Posterior cingulate gyrus (tissue), 11 donors: ENCODE measurements around the gene NUDT13.

ENCODE experiments used
- DNase-seq, 10 donors: peaks; one replicate each; pipeline versions ENCODE4 v3.0.0 to v3.0.0-alpha.2; 2020 to 2021; ENCODE audit warnings: mixed read lengths in 3 of 10
- intact Hi-C: fragments of 100-400 bp; cut with DNase I; formaldehyde crosslinking; loops from one replicate; pipeline ENCODE4 v1.15.1; 2023

NUDT13 gene

DNA sequence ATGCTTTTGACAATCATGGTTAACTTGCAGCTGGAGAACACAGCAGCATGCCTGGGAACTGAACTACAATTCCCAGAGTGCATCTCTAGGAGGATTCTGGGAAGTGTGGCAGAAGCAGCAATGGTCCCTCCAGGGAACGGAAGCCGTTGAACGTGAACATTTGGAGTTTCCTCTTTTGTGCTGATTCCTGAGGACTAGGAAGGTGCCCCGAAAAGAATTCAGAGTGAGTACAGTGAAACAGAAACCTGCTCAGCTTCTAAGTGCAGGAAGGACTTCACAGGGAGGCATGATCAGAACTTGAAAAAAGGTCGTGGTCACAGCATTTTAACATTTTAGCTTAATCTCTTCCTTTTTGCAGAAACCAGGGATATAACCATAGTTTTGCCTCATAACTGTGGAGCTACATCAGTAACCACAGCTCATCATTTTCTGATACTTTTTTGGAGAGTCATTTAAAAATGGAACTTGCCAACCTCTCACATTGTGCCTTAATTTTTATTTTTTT is at the start of gene NUDT13:
NUDT13 (plus strand) TSS at position 111 of the 505 bp plus-strand sequence. CDS start 3,911 bp downstream, outside the sequence.
- intact Hi-C loops: no loop called here
- DNase-seq: peak in 9 of 10 donors; percentile 34 to 95 (median 70)

DNA sequence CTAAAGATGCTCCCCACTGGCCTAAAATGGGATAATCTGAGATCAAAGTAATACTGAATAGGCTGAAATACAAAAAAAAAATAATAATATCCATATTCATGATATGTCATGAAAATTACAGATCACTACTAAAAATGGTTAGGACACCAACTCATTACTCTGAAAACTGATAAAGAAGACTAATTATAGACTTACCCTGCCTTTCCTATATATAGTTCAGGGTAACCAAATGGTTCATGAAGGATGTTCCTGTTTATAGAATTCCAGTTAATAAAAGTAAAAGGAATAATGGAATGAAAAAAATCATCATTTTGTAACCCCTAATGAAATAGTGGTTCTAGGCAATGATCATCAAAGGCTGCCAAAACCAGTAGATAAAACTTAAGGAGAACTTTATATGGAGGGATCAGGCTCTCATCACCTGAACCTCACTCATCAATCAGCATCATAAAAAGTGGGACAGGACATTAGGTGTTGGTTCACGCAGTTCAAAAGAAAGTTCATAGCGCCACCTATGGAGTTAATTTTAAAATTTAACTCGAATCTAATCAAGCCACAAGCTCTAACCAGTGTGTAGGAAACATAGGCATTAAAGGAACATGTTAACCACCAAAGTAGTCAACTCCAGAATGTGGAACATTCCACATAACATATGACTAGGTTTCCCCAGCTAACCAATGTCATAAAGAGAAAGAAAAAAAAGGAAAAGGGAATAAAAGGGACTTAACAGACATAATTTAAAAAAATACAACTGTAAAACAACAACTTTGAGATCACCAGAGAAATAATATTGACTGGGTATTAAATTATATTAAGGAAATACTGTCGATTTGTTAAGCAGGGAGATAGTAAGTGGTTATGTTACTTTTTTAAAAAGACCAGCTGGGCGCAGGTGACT is 49.3 kb upstream of the NUDT13 start:
- DNase-seq: no peak
- intact Hi-C loops: no loop called here

DNA sequence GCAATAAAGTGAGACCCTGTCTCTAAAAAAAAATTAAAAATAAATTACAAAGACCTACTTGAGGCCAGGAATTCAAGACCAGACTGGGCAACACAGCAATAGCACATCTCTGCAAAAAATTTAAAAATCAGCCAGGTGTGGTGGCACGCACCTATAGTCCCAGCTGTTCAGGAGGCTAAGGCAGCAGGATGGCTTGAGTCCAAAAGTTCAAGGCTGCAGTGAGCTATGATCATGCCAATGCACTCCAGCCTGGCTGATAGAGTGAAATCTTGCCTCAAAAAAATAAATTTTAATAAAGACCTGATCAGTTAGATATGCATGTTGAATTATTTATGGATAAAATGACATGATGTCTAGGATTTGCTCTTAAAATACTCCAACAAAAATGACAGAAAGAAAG is 48.5 kb upstream of the NUDT13 start:
- DNase-seq: no peak
- intact Hi-C loops: no loop called here

DNA sequence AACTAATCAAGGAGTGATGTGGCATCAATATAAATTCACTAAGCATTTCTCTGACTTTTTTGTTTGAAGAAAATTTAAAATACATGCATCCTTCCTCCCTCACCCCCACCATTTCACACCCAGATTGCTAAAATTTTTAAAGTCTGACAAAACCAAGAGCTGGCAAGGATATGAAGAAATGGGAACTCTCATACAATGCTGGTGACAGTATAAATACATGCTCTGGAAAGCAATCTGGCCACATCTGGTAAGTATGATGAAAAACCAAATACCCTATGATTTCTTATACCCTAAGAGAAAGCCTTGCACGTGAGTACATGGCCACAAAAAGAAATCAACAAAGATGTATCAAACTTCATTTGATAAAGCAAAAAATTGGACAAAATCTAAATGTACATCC is 44.8 kb upstream of the NUDT13 start:
- intact Hi-C loops: no loop called here
- no peak for DNase-seq

DNA sequence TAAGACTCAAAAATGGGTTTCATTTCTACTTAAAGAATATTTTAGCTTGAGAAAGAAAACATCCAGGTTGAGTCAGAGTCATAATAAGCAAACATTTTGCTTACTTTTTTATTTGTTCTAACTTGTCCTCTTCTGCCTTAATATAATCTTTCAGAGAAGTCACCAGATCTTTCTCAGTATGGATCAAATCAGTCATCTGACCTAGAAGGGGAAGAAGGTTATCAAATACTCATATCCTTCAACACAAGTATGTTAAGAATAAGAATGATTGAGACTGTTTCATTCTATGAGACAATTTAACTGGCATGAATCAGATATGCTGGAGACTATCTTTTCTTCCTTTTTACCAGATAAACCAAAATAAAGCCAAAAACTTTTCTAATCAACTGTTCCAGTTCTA is 36.6 kb upstream of the NUDT13 start:
- intact Hi-C loops: no loop called here
- no peak for DNase-seq

DNA sequence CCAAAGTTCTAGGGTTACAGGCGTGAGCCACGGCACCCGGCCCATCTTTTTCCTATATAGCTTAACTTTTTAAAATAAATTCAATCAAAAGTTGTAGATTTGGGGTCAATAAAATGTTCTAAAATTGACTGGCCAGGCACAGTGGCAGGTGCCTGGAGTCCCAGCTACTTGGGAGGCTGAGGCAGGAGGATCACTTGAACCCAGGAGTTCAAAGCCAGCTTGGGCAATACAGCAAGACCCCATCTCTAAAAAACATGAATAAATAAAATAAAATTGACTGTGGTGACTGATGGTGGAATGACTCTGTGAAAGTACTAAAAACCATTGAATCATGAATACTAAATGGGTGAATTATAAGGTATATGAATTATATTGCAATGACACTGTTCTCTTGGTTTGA is 34.4 kb upstream of the NUDT13 start:
- no peak for DNase-seq
- intact Hi-C loops: no loop called here

DNA sequence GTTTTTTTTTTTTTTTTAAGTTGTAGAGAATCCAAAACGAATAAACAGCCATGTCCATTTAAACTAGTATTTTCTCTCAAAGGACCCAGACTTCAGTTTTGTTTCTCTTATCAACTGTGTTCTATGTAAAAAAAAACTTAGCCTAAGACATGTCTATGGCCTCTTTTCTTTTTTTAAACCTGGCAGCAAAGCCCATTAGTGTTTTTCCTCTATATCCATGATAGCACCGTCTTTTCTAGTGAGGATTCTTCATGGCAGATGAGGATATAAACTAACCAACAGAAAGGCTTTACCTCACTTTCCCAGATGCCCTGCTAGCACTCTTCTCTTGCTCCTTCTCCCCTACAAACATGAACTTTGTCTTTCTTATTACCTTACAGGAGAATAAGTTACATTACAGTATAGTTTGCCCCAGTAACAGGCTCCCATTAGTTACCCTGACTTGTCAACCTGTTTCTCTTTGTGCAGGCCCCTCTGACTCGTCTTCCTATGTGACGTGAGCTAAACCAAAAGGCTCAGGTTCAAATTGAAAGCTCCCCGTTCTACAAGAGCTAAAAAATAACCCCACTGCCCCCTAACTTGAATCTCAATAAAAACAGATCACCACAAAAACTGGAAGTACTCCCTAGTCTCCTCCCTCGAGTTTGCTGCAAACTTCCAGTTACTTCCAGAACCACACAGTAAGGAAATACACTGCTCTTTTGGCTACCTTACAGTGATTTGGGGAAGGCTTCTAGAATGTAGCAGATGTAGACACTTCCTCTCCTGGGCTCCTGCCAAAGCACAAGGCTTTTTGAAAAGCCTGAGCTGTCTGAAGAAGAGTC is 33.7 kb upstream of the NUDT13 start:
- DNase-seq: peak in 5 of 10 donors; percentile 24 to 34 (median 27)
- intact Hi-C loops: no loop called here

DNA sequence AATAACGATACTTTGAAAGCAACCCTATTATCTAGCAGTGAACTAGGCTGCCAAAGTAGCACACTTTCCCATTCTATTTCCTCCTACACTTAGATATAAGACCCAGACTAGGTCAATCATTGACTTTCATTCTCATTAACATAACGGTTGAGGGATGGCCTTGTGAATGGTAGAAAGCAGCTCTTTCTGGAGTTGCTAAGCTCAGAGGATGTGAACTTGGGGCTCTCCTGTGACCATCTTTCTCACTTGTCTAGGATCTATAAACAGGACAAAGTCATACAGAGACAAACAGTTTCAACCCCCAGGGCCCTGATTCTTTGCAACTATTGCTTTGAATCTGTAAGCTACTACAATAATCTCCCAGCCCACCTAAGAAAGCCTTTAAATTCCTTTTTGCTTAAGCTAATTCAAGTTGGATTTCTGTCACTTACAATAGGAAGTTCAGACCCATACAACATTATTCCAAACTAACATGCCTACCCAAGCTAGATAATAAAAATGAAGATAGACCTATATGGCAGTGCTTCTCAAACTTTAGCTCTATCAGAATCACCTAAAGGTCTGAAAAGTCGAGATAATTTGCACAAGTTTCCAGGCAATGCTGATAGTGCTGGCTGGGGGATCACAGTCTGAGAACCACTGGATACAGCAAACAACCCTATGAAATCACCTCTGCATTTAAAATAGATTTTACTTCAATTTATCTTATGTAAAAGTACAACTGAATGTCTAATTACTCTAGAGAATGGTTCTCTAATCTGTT is 30.3 kb upstream of the NUDT13 start:
- no peak for DNase-seq
- intact Hi-C loops: no loop called here

DNA sequence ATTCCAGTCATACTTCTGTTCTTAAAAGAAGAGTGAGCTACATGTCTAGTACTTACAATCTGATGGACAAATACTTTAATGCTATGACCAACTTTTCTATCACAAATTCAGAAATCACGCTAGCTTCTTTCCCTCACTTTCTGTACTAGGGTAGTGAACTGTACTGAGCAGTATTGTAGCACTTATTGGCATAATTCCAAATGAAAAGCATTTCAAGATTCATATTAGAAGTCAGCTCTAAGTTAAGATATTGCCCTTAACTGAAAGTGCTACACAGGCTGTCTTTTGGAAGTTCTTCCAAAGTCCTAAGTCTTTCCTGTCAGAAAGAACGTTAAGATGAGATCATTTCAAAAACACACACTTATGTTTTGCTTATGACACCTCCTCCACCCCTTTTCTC is 27.0 kb upstream of the NUDT13 start:
- DNase-seq: no peak
- intact Hi-C loops: no loop called here

DNA sequence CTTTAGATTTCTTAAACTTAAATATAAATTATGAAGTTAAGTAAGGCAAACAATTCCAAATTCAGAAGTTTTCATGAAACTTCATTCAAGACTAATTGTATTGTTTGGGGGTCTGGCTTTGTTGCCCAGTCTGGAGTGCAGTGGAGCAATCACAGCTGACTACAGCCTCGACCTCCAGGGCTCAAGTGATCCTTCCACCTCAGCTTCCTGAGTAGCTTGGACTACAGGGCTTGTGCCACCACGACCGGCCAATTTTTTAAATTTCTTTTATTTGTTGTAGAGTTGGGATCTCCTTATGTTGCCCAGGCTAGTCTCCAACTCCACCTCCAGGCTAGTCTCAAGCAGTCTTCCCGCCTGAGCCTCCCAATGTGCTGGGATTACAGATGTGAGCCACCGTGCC is 26.0 kb upstream of the NUDT13 start:
- intact Hi-C loops: no loop called here
- DNase-seq: no peak

DNA sequence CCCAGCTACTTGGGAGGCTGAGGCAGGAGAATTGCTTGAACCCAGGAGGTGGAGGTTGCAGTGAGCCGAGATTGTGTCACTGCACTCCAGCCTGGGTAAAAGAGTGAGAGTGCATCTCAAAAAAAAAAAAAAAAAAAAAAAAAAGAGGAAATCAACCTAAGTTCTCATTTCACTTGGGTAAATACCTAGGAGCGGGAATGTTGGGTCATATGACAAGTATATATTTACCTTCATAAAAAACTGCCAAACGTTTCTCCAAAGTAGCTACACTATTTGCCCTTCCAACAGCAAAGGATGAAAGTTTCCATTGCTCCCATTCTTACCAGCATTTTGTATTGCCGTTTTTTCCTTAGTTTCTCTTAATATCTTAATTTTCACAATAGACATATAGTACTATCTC is 23.4 kb upstream of the NUDT13 start:
- intact Hi-C loops: no loop called here
- no peak for DNase-seq

DNA sequence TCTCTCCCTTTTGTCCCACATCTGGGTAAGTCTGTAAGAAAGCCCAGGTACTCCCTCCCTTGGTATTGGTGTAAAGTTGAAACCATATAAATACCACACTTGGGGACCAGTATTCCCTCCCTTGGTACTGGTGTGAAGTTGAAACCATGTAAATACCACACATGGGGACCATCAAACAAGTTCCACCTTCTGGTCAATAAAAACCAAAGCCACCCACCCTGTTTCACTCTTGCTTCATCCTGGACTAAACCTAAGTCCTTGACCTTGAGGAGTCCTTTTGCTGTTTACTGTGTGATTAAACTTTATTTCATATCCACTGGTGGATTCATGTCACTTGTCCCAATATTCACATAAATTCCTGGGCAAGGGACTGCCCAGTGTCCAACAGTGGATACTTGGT is 22.0 kb upstream of the NUDT13 start:
- intact Hi-C loops: no loop called here

DNA sequence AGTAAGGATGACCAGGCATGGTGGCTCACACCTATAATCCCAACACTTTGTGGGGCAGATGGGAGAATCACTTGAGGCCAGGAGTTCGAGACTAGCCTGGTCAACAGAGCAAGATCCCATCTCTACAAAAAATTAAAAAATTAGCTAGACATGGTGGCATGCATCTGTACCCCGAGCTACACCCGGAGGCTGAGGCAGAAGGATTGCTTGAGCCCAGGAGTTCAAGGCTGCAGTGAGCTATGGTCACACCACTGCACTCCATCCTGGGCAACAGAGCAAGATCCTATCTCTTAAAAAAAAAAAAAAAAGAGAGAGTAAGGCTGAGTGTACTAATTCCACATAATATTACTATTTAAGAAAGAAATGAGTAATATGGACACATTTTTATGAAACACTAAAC is 17.4 kb upstream of the NUDT13 start:
- intact Hi-C loops: no loop called here
- no peak for DNase-seq

More for the DNA sequence above, 22.0 kb upstream of the NUDT13 start:
- DNase-seq: no peak

DNA sequence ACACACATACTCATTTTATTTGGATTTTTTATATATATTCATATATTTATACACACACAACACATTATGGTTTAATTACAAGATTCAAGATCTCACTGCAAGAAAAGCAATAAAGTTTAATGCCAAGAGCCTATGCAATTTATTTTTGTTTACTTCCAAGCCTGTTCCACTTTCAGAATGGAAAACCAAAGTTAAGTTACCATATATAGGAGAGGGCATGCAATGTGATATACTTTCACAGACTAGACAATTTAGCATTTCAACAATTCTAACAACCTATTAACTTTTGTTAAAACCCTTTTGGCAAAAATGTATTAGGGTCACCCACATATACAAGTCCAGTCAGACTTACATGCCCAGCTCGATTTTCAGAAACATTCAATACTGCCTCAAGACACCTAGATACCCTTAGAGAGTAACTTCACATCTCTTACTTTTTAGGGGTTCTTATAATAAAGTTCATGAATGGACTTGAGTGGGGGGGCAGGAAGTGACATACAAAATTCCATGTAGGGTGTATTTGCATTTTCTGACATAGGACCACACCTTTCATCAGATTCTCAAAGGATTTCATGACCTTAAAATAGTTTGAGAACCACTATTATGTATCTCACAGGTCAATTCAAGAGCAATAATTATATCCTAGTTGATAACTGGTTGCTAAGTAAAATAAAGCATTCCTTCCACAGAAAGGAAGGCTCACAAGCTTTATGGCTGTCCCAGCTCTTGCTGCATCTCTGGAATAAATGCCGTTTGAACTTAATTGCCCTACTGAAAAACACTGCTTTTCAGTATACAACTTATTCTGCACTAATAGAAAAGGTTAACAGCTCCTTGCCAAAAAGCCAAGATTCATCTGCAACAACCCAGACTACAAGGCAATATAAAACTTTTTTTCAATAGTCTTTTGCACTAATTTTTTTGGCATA is 16.1 kb upstream of the NUDT13 start:
- intact Hi-C loops: no loop called here
- no peak for DNase-seq

DNA sequence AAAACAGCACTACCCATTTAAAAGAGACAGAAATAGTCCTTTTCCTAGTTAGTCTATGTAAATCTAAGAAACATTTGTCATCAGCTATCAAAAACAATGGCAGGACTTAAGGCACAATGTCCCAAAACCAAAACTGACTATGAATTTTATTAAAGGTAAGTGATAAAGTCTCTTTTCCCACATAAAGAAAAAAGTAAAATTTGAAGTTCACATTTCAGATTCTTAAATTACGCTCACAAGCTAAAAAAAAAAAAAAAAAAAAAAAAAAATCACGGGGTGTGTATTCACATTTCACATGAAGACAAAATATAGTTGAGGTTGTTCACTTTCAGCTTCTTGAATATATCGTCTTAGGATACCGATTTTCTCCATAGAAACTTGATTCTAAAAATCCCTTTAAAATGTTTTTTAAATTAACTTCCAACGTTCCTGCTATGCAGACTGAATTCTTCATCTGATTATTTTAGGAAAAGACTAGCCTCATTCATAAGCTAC is 15.2 kb upstream of the NUDT13 start:
- no peak for DNase-seq
- intact Hi-C loops: no loop called here

DNA sequence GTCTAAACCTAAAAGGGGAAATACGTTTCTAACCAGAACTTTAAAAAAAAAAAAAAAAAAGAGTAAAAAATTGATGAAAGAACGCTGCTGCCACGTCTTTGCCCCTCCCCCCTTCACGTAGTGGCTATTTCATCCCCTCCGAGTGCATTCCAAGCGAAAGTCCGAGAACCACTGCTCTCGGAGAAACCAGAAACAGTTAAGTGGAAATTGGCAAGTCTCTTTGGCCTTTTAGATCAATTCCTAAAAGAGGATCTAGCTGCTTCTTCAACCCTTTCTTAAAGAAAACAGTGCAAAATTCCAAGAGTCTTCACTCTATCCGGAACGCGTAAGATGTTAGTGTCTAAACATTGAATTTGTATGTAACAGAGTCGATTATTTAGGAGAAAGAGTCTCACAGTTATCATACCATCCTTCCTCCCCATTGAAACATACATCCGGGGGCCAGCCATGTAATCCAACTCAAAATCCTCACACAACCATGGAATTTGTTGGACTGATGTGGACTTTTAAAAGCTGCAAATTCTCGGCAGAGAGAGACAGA is 14.7 kb upstream of the NUDT13 start:
- DNase-seq: peak in 1 of 10 donors; percentile 44
- intact Hi-C loops: no loop called here

DNA sequence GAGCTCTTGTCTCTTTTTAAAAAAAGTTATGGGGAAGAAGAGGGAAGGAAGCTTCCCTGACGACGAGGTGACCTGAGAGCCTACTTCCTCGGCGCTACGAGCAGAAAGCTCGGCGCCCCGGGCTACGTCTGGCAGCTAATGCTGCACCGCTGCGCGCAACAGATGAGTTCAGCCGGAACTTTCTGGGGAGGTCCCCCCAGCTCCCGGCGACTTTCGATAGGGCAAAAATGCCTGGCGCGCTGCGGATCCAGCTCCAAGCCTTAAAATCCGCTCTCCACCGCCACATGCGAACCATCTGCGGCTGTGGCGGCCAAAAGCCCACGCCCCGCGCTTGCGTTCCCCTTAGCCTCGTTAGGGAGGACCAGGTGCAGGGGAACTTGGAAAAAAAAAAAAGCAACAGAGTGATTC is 14.2 kb upstream of the NUDT13 start:
- intact Hi-C loops: no loop called here
- DNase-seq: peak; percentile 39 to 92 (median 54)

DNA sequence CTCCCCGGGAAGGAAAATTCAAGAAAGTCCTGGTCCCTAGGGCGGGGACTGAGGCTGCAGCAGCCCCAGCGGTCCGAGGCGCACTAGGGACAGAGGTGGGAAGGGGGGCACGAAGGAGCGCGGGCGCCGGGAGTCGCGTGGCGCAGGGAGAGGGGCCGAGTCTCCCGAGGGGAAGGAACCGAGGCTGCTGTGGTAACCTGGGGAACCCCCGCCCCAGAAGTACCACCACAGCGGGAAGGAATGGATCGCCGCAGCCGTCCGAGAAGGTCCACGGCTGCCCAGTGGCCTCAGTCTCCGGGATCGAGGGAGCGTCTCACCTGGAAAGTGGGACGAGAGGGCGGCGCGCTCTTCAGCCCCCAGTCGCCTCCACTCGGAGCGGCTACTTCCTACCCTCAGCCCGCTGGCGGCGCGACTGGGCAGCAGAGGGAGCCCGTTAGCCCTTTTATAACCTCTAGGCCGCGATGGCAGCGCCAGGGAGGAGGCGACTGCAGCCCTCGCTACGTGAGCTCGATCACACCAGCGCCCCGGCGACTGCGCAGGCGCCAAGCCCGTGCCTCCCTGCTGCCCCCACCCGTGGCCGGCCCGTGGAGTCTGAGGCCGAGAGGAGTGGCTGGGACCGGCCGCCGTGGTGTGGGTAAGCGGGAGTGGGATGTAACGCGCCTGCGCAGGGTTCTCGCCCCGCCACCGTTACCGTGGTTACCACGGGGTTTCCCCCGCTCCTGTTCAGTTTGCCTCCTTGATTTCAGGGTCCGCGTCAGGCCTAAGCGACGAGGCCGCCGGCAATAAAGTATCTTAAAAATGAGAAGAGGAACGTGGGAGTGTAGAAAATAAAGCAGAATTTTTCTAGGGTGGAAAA is 13.6 kb upstream of the NUDT13 start, which contains the start of gene P4HA1:
P4HA1 (minus strand) TSS at position 418 of the 856 bp plus-strand sequence. CDS start 21,983 bp downstream, outside the sequence.
- peak; percentile 98 to 100 (median 99) for DNase-seq
- intact Hi-C loops: loop anchor here (1.0 kb wide), 1 partner anchor 63 kb away; no protein-coding TSS in a partner anchor
